IMR-90 (cell line): Measurements from ENCODE around the gene ARPP21.

ENCODE experiments used
- CTCF ChIP-seq: conservative IDR thresholded peaks from 2 replicates; pipeline ENCODE4 v1.5.1; 2012; ENCODE audit warnings: mild to moderate bottlenecking, low read depth, low read length, improper control_type of control experiment
- POLR2A ChIP-seq: IDR thresholded peaks from 2 replicates; pipeline ENCODE4 v1.6.1; 2012; ENCODE audit warnings: mild to moderate bottlenecking, low read depth, low read length
- RFX5 ChIP-seq: IDR thresholded peaks from 2 replicates; pipeline ENCODE4 v1.8.0; 2012; ENCODE audit warnings: low read depth, mild to moderate bottlenecking, low read length, moderate library complexity
- SMC3 ChIP-seq: fragments of 150-350 bp; IDR thresholded peaks from 2 replicates; pipeline ENCODE4 v1.6.1; 2016; ENCODE audit warnings: low read depth, mild to moderate bottlenecking, antibody characterized with exemption, low read length, moderate library complexity
- USF2 ChIP-seq: fragments of 150-350 bp; IDR thresholded peaks from 2 replicates; pipeline ENCODE4 v1.6.1; 2017; ENCODE audit warnings: mild to moderate bottlenecking, antibody characterized with exemption, low read length, low read depth

- TF ChIP-seq CTCF (no peak), RFX5 (no peak), POLR2A (no peak), USF2 (no peak), SMC3 (no peak)
Measured at GRCh38 chr3:35651851-35652250, 12.5 kb downstream of the ARPP21 start.
